Tibial artery (tissue), 4 donors: Measurements from ENCODE around the gene PHKA2.

ENCODE experiments used
- DNase-seq, 2 donors: peaks; one replicate each; pipeline ENCODE4 v3.0.0-alpha.2; 2019
- H3K27ac ChIP-seq, 2 donors: fragments of 200-600 bp; sonication (generic) in 1 of 2; 1 replicate in 1 of 2; 2 replicates in 1 of 2; pipeline ENCODE4 v1.5.1; 2018 to 2019; ENCODE audit warnings: mild to moderate bottlenecking in 1 of 2
- H3K27me3 ChIP-seq, 2 donors: fragments of 200-600 bp; sonication (generic) in 1 of 2; one replicate each; pipeline versions ENCODE4 v1.5.1 to v1.6.0; 2016 to 2019
- H3K36me3 ChIP-seq, 3 donors: fragments of 200-600 bp; sonication (generic) in 2 of 3; one replicate each; pipeline ENCODE4 v1.5.1; 2016 to 2019; ENCODE audit warnings: mild to moderate bottlenecking in 2 of 3
- H3K4me1 ChIP-seq, 4 donors: fragments of 200-600 bp; sonication (generic) in 2 of 4; 1 replicate in 3 of 4; 2 replicates in 1 of 4; pipeline ENCODE4 v1.5.1; 2016 to 2019
- H3K4me3 ChIP-seq, 2 donors: fragments of 200-600 bp; sonication (generic) in 1 of 2; 1 replicate in 1 of 2; 2 replicates in 1 of 2; pipeline ENCODE4 v1.5.1; 2018 to 2019; ENCODE audit warnings: mild to moderate bottlenecking in 2 of 2
- H3K9me3 ChIP-seq, 3 donors: fragments of 200-600 bp; sonication (generic) in 1 of 3; one replicate each; pipeline ENCODE4 v1.5.1; 2016 to 2019
- CTCF ChIP-seq, 2 experiments: fragments of 200-600 bp in 1 of 2; fragments of 450-650 bp in 1 of 2; IDR thresholded peaks; one replicate each; pipeline ENCODE4 v1.5.1; 2017 to 2019; ENCODE audit warnings: antibody characterized with exemption in 2 of 2, mild to moderate bottlenecking in 1 of 2, moderate library complexity in 1 of 2
- intact Hi-C: fragments of 100-400 bp; cut with DNase I; formaldehyde crosslinking; loops from one replicate; pipeline ENCODE4 v1.15.0; 2023; ENCODE audit warnings: low total_unique reads

The PHKA2 gene

GRCh38 chrX:18983666-18984380 lies at the start of gene PHKA2:
PHKA2 (minus strand) TSS chrX:18984114; CDS start chrX:18983932, 182 bp downstream.
- H3K9me3 ChIP-seq: no peaks in the 10 kb centered on the region
- H3K27me3 ChIP-seq: no peaks in the 10 kb centered on the region
- peaks cover 0 to 4% (median 0%) of the 10 kb centered on the region in 4 donors for H3K4me1 ChIP-seq
- intact Hi-C loops: loop anchor here (10.0 kb wide), 1 partner anchor 351 kb away; no protein-coding TSS in a partner anchor
- H3K36me3 ChIP-seq: no peaks in the 10 kb centered on the region
- peak within 1 kb of the TSS; percentile 76 to 77 for H3K4me3 ChIP-seq
- no peak for TF ChIP-seq CTCF (IDR thresholded peaks at IDR 0.05)
- H3K27ac ChIP-seq: peak within 1 kb of the TSS; percentile 92 to 94
- peak; percentile 30 to 74 for DNase-seq

- no peak for DNase-seq
- no peak for TF ChIP-seq CTCF (IDR thresholded peaks at IDR 0.05)
- no peaks in the 10 kb centered on the region for H3K36me3 ChIP-seq
- no peaks in the 10 kb centered on the region for H3K9me3 ChIP-seq
- H3K27me3 ChIP-seq: no peaks in the 10 kb centered on the region
- no peak overlapping the region for H3K4me3 ChIP-seq
- intact Hi-C loops: no loop called here
- H3K4me1 ChIP-seq: no peaks in the 10 kb centered on the region
- no peak overlapping the region for H3K27ac ChIP-seq
These were observed 46.9 kb upstream of the PHKA2 start for GRCh38 chrX:19030805-19031204.

GRCh38 chrX:19028560-19028959 lies 44.6 kb upstream of the PHKA2 start:
- no peak overlapping the region for H3K4me3 ChIP-seq
- DNase-seq: no peak
- H3K27me3 ChIP-seq: no peaks in the 10 kb centered on the region
- no peaks in the 10 kb centered on the region for H3K9me3 ChIP-seq
- H3K27ac ChIP-seq: no peak overlapping the region
- TF ChIP-seq CTCF (IDR thresholded peaks at IDR 0.05): no peak
- H3K36me3 ChIP-seq: no peaks in the 10 kb centered on the region
- intact Hi-C loops: no loop called here
- H3K4me1 ChIP-seq: no peaks in the 10 kb centered on the region

GRCh38 chrX:19024366-19024765 lies 40.5 kb upstream of the PHKA2 start:
- intact Hi-C loops: no loop called here

GRCh38 chrX:19019996-19020395 lies 36.1 kb upstream of the PHKA2 start:
- no peak for TF ChIP-seq CTCF (IDR thresholded peaks at IDR 0.05)
- intact Hi-C loops: no loop called here
- no peak for DNase-seq

More at GRCh38 chrX:19024366-19024765, 40.5 kb upstream of the PHKA2 start:
- no peaks in the 10 kb centered on the region for H3K9me3 ChIP-seq
- H3K36me3 ChIP-seq: no peaks in the 10 kb centered on the region
- no peaks in the 10 kb centered on the region for H3K4me1 ChIP-seq
- H3K27me3 ChIP-seq: no peaks in the 10 kb centered on the region
- no peak overlapping the region for H3K4me3 ChIP-seq
- no peak for DNase-seq
- TF ChIP-seq CTCF (IDR thresholded peaks at IDR 0.05): no peak
- no peak overlapping the region for H3K27ac ChIP-seq

More at GRCh38 chrX:19019996-19020395, 36.1 kb upstream of the PHKA2 start:
- no peaks in the 10 kb centered on the region for H3K9me3 ChIP-seq
- H3K27me3 ChIP-seq: no peaks in the 10 kb centered on the region
- H3K36me3 ChIP-seq: no peaks in the 10 kb centered on the region
- no peak overlapping the region for H3K27ac ChIP-seq
- H3K4me1 ChIP-seq: no peaks in the 10 kb centered on the region
- H3K4me3 ChIP-seq: no peak overlapping the region
